Transverse colon (tissue), 4 donors: ENCODE measurements around the gene PIAS1.

Experiments used
- CTCF ChIP-seq, 5 experiments: fragments of 200-600 bp in 3 of 5; fragments of 450-650 bp in 2 of 5; sonication (generic) in 3 of 5; IDR thresholded peaks; 1 replicate in 2 of 5; 2 replicates in 3 of 5; pipeline ENCODE4 v1.5.1; 2016 to 2017; ENCODE audit warnings: antibody characterized with exemption in 5 of 5, inconsistent platforms in 3 of 5, mild to moderate bottlenecking in 2 of 5, moderate library complexity in 1 of 5
- EP300 ChIP-seq: sonication (generic); formaldehyde crosslinking; IDR thresholded peaks from one replicate; pipeline ENCODE4 v1.6.1; 2017; ENCODE audit warnings: antibody characterized with exemption, low read depth
- POLR2AphosphoS5 ChIP-seq, 3 donors: sonication (generic); formaldehyde crosslinking; IDR thresholded peaks; one replicate each; pipeline ENCODE4 v1.6.1; 2016; ENCODE audit warnings: antibody characterized with exemption in 3 of 3

GRCh38 chr15:68047826-68048225 is 6.3 kb upstream of the PIAS1 start:
- TF ChIP-seq CTCF (IDR thresholded peaks at IDR 0.05) = no peak
- TF ChIP-seq POLR2AphosphoS5 (IDR thresholded peaks at IDR 0.05) = no peak
- TF ChIP-seq EP300 = no peak
